ENCODE results near the gene SSR4. TPM values are rescaled to one million over a fixed set of nuclear protein-coding genes. Genes with fewer than 3 reads are reported as not detected.

Gene SSR4
- total RNA-seq, 1 experiment from 2014 or later = 182 TPM

DNA sequence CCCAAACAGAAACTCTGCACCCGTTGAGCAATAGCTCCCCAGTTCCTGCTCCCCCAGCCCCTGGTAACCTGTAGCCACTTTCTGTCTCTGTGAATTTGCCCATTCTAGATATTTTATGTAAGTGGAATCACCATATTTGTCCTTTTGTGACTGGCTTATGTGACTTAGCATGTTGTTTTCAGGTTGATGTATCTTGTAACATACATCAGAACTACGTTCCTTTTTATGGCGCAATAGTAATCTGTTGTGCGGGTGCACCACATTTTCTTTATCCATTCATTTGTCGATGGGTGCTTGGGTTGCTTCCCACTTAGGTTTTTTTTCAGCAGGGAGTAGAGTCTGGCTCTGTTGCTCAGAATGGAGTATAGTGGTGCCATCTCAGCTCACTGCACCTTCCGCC lies 42.5 kb downstream of the SSR4 start:
- DNase-seq (ENCODE audit: low read depth, low spot score) = no peak
- no peak for TF ChIP-seq JUND (IDR thresholded peaks at IDR 0.05)
- TF ChIP-seq CBX3 (IDR thresholded peaks at IDR 0.05; ENCODE audit: low read depth) = no peak
- no peak for TF ChIP-seq POLR2A (IDR thresholded peaks at IDR 0.05; ENCODE audit: borderline replicate concordance, extremely low read depth, insufficient read depth, insufficient read length)
- TF ChIP-seq RAD21 (IDR thresholded peaks at IDR 0.05; ENCODE audit: low read depth) = no peak
- TF ChIP-seq EGR1 (IDR thresholded peaks at IDR 0.05; ENCODE audit: low read depth) = no peak
- TF ChIP-seq CTCF (IDR thresholded peaks at IDR 0.05 in 2 of 3, conservative IDR thresholded peaks at IDR 0.05 in 1 of 3; ENCODE audit: borderline replicate concordance in 1 of 3, insufficient read depth in 1 of 3, low read depth in 2 of 3, low read length in 2 of 3) = no peak
- no peak for TF ChIP-seq EZH2phosphoT487 (IDR thresholded peaks at IDR 0.05; ENCODE audit: borderline replicate concordance)
- TF ChIP-seq SIN3A (IDR thresholded peaks at IDR 0.05; ENCODE audit: low read depth) = no peak
- Histone ChIP-seq H3K9me2 (ENCODE audit: insufficient read depth) (no peaks in the 10 kb centered on the region), H3K27ac (ENCODE audit: low read depth, low read length) (no peak overlapping the region), H3K36me3 (ENCODE audit: control insufficient read depth in 1 of 2, insufficient read depth in 2 of 2, low read length in 2 of 2) (no peaks in the 10 kb centered on the region), H3K9ac (ENCODE audit: low read length) (no peak overlapping the region), H4K20me1 (ENCODE audit: insufficient read depth) (no peaks in the 10 kb centered on the region), H3K9me3 (ENCODE audit: control insufficient read depth in 1 of 2, insufficient read depth in 1 of 2, low read depth in 1 of 2, low read length in 2 of 2) (no peaks in the 10 kb centered on the region), H3K4me3 (replicated peaks in 1 of 2; ENCODE audit: low read depth in 1 of 2, low read length in 2 of 2) (no peak overlapping the region), H3K4me1 (ENCODE audit: control insufficient read depth in 1 of 2, insufficient read depth in 2 of 2, low read length in 2 of 2) (no peaks in the 10 kb centered on the region), H3K4me2 (ENCODE audit: low read length) (no peak overlapping the region), H3K79me2 (ENCODE audit: insufficient read depth, low read length) (no peaks in the 10 kb centered on the region), H2AFZ (ENCODE audit: low read depth, low read length, poor library complexity, severe bottlenecking) (no peak overlapping the region), H3K27me3 (ENCODE audit: insufficient read depth, low read length) (no peaks in the 10 kb centered on the region)
- no peak for ATAC-seq
- ChIA-PET POLR2A (no interaction called here), CTCF (no interaction called here), RAD21 (ENCODE audit: low non-redundant PET in 1 of 2, low total read pairs in 2 of 2, uncharacterized antibody in 2 of 2, unreplicated experiment in 2 of 2) (interaction anchor here in 1 of 2 experiments (0.7 kb wide), 1 partner anchor 132 kb away, joined by 5 read pairs; no protein-coding TSS in a partner anchor)
- BruUV-seq (replicated peaks) = no TSS peak
- intact Hi-C loops (cut with micrococcal nuclease) = no loop called here

DNA sequence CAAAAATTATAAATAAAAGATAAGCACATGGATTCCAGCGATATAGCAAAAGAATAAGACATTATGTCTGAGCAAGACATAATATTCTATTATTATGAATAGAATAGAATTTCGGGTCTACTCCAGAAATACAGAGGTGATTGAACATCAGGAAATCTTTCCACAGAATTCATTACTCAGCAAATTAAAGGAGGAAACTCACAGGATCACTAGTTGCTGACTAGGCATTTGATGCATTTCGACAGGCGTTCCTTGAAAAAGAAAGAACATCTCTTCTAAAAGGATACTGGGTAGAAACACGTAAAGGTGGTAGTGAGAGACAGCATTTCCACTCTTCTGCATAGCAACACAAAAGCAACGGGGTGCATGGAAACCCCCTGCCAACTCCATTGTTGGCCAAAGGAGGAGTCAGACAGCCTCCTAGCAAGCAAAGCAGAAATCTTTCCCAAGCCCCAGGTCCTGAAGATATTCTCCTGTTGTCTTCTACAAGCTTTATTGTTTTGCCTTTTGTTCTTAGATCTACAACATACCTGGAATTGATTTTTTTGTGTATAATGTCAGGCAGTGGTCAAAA lies 50.1 kb downstream of the SSR4 start:
- Histone ChIP-seq H3K9ac (ENCODE audit: low read length) (no peak overlapping the region), H4K20me1 (ENCODE audit: insufficient read depth) (no peaks in the 10 kb centered on the region), H3K36me3 (ENCODE audit: control insufficient read depth in 1 of 2, insufficient read depth in 2 of 2, low read length in 2 of 2) (no peaks in the 10 kb centered on the region), H3K79me2 (ENCODE audit: insufficient read depth, low read length) (no peaks in the 10 kb centered on the region), H3K9me2 (ENCODE audit: insufficient read depth) (no peaks in the 10 kb centered on the region), H3K4me1 (ENCODE audit: control insufficient read depth in 1 of 2, insufficient read depth in 2 of 2, low read length in 2 of 2) (no peaks in the 10 kb centered on the region), H3K9me3 (ENCODE audit: control insufficient read depth in 1 of 2, insufficient read depth in 1 of 2, low read depth in 1 of 2, low read length in 2 of 2) (no peaks in the 10 kb centered on the region), H3K27ac (ENCODE audit: low read depth, low read length) (no peak overlapping the region), H3K27me3 (ENCODE audit: insufficient read depth, low read length) (no peaks in the 10 kb centered on the region), H3K4me2 (ENCODE audit: low read length) (no peak overlapping the region), H2AFZ (ENCODE audit: low read depth, low read length, poor library complexity, severe bottlenecking) (no peak overlapping the region), H3K4me3 (replicated peaks in 1 of 2; ENCODE audit: low read depth in 1 of 2, low read length in 2 of 2) (no peak overlapping the region)
- ChIA-PET RAD21 (ENCODE audit: low non-redundant PET in 1 of 2, low total read pairs in 2 of 2, uncharacterized antibody in 2 of 2, unreplicated experiment in 2 of 2) (no interaction called here), POLR2A (no interaction called here), CTCF (no interaction called here)
- no peak for DNase-seq (ENCODE audit: low read depth, low spot score)
- TF ChIP-seq CTCF (IDR thresholded peaks at IDR 0.05 in 2 of 3, conservative IDR thresholded peaks at IDR 0.05 in 1 of 3; ENCODE audit: borderline replicate concordance in 1 of 3, insufficient read depth in 1 of 3, low read depth in 2 of 3, low read length in 2 of 3) (no peak), JUND (IDR thresholded peaks at IDR 0.05) (no peak), FOSL1 (IDR thresholded peaks at IDR 0.05; ENCODE audit: low read depth) (no peak), ZNF274 (IDR thresholded peaks at IDR 0.05; ENCODE audit: low read depth, low read length) (no peak), TCF7L2 (IDR thresholded peaks at IDR 0.05; ENCODE audit: borderline replicate concordance, extremely low read depth, insufficient read depth, insufficient read length) (no peak), ELF1 (IDR thresholded peaks at IDR 0.05; ENCODE audit: borderline replicate concordance, low read depth) (no peak), SIN3A (IDR thresholded peaks at IDR 0.05; ENCODE audit: low read depth) (no peak), EGR1 (IDR thresholded peaks at IDR 0.05; ENCODE audit: low read depth) (no peak), ZFX (IDR thresholded peaks at IDR 0.05) (no peak)
- no peak for ATAC-seq
- intact Hi-C loops (cut with micrococcal nuclease) = no loop called here
- BruUV-seq (replicated peaks) = no TSS peak

All from HCT116 (cell line).